Smooth muscle cell (in vitro differentiated cells): ENCODE data around the gene SLC6A3. TPM values are rescaled to one million over a fixed set of nuclear protein-coding genes. Genes with fewer than 3 reads are reported as not detected.
"Not testable (repeated sequence)": the region's sequence is repeated elsewhere in the genome, so short reads cannot be mapped to it uniquely, and the experiment has no call there.

Experiments
- DNase-seq: peaks from one replicate; lab custom pipeline; 2025; ENCODE audit not compliant: unreplicated experiment; lab: John Stamatoyannopoulos, UW
- H2AFZ ChIP-seq: fragments of 200-600 bp; sonication (generic); 2 replicates; pipeline ENCODE4 v1.6.0; 2016; ENCODE audit warnings: antibody characterized with exemption, low read depth, mild to moderate bottlenecking
- H3F3A ChIP-seq: fragments of 200-600 bp; sonication (generic); 2 replicates; pipeline ENCODE4 v1.6.0; 2017; ENCODE audit warnings: antibody characterized with exemption, low read depth
- H3K27ac ChIP-seq: fragments of 200-600 bp; sonication (generic); 2 replicates; pipeline ENCODE4 v1.5.1; 2016; ENCODE audit warnings: low read depth, mild to moderate bottlenecking
- H3K27me3 ChIP-seq: fragments of 200-600 bp; sonication (generic); 2 replicates; pipeline ENCODE4 v1.6.1; 2016; ENCODE audit warnings: low read depth, mild to moderate bottlenecking
- H3K36me3 ChIP-seq: fragments of 200-600 bp; sonication (generic); 2 replicates; pipeline ENCODE4 v1.5.1; 2016; ENCODE audit warnings: low read depth
- H3K4me1 ChIP-seq: fragments of 200-600 bp; sonication (generic); 2 replicates; pipeline ENCODE4 v1.5.1; 2016; ENCODE audit warnings: low read depth
- H3K4me2 ChIP-seq: fragments of 200-600 bp; sonication (generic); 2 replicates; pipeline ENCODE4 v1.6.0; 2016; ENCODE audit warnings: mild to moderate bottlenecking
- H3K4me3 ChIP-seq: fragments of 200-600 bp; sonication (generic); 2 replicates; pipeline ENCODE4 v1.5.1; 2016; ENCODE audit warnings: mild to moderate bottlenecking
- H3K79me2 ChIP-seq: fragments of 200-600 bp; sonication (generic); 2 replicates; pipeline ENCODE4 v1.6.0; 2016; ENCODE audit warnings: low read depth, mild to moderate bottlenecking
- H3K9ac ChIP-seq: fragments of 200-600 bp; sonication (generic); 2 replicates; pipeline ENCODE4 v1.6.0; 2016; ENCODE audit warnings: low read depth
- H3K9me3 ChIP-seq: fragments of 200-600 bp; sonication (generic); replicated peaks from 2 replicates; pipeline ENCODE4 v1.5.1; 2016; ENCODE audit warnings: low read depth
- H4K20me1 ChIP-seq: fragments of 200-600 bp; sonication (generic); 2 replicates; pipeline ENCODE4 v1.6.0; 2016; ENCODE audit warnings: low read depth
- CTCF ChIP-seq: fragments of 200-600 bp; sonication (generic); IDR thresholded peaks from 2 replicates; pipeline ENCODE4 v1.5.1; 2017; ENCODE audit warnings: borderline replicate concordance, mild to moderate bottlenecking, antibody characterized with exemption; ENCODE audit not compliant: insufficient read depth, poor library complexity, severe bottlenecking
- WGBS: methylation state at CpG from one replicate; pipeline ENCODE4 v1.1.7; 2016; ENCODE audit warnings: low lambda C conversion rate; 5-methylcytosine and 5-hydroxymethylcytosine counted together
- polyA plus RNA-seq: library from polyadenylated mRNA; unstranded; fragments of >200 nt; fragmentation: Nextera tagmentation; extraction: Ambion mirVana; gene quantifications from 2 replicates; pipeline ENCODE4 v1.2.1, GENCODE V29; 2016
- total RNA-seq: library from RNA; depleted of rRNA; stranded (reverse); fragments of >200 nt; gene quantifications from 2 replicates; pipeline ENCODE4 v1.2.3, GENCODE V29; 2014

SLC6A3 gene
- total and polyA plus RNA-seq, 2 experiments from 2014 or later: not detected

GRCh38 chr5:1363160-1363559, 82.1 kb downstream of the SLC6A3 start:
- no peak overlapping the region for H3K9ac ChIP-seq
- no peak overlapping the region for H3K27ac ChIP-seq
- H2AFZ ChIP-seq: no peak overlapping the region
- H3K36me3 ChIP-seq: no peaks in the 10 kb centered on the region
- H3K4me2 ChIP-seq: no peak overlapping the region
- no peaks in the 10 kb centered on the region for H3F3A ChIP-seq
- DNase-seq: no peak
- no peaks in the 10 kb centered on the region for H3K79me2 ChIP-seq
- no peak for TF ChIP-seq CTCF
- H3K4me1 ChIP-seq: no peaks in the 10 kb centered on the region
- no peaks in the 10 kb centered on the region for H4K20me1 ChIP-seq
- peaks cover 47% of the 10 kb centered on the region for H3K27me3 ChIP-seq
- H3K9me3 ChIP-seq: no peaks in the 10 kb centered on the region
- H3K4me3 ChIP-seq: no peak overlapping the region
- 69% methylated on average over 6 of the region's 6 CpGs for WGBS

DNA sequence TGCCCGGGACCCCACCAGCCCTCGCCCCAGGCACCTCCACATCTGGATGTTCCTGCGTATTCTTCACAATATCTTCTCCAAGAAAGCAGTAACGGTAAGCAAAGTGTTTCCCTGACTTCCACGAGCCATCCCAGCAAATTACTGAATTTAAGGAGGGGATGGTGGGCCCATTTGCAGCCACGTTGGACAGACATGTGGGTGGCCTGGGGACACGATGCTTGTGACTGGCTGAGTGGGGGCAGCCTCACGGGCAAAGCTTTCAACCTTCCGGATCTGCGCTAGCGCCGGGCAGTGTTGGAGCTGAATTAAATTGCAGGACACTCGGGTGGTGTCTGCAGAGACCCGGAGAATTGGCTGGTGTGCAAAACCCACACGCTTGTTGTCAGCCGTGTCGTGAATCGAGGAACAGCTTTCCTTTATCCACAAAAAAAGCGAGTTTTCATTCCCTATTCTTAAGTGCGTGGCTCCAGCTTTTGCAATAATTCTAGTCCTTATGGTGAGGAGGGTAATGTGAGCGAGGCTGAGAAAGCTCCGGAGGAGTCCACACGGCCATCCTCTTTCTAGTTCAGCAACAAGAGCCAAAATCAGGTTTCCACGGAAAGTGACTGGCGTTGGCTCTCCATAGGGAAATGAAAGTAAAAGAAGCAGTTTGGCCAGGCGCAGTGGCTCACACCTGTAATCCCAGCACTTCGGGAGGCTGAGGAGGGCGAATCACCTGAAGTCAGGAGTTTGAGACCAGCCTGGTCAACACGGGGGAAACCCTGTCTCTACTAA, 82.8 kb downstream of the SLC6A3 start:
- no peaks in the 10 kb centered on the region for H3K79me2 ChIP-seq
- no peaks in the 10 kb centered on the region for H3K4me1 ChIP-seq
- 87% methylated on average over 29 of the region's 29 CpGs for WGBS
- H3K4me3 ChIP-seq: no peak overlapping the region
- no peak for TF ChIP-seq CTCF
- H3K9me3 ChIP-seq: no peaks in the 10 kb centered on the region
- no peak overlapping the region for H3K4me2 ChIP-seq
- H3K27ac ChIP-seq: no peak overlapping the region
- H4K20me1 ChIP-seq: no peaks in the 10 kb centered on the region
- no peaks in the 10 kb centered on the region for H3F3A ChIP-seq
- no peak overlapping the region for H2AFZ ChIP-seq
- no peak overlapping the region for H3K9ac ChIP-seq
- DNase-seq: no peak
- no peaks in the 10 kb centered on the region for H3K36me3 ChIP-seq
- H3K27me3 ChIP-seq: peaks cover 43% of the 10 kb centered on the region

DNA sequence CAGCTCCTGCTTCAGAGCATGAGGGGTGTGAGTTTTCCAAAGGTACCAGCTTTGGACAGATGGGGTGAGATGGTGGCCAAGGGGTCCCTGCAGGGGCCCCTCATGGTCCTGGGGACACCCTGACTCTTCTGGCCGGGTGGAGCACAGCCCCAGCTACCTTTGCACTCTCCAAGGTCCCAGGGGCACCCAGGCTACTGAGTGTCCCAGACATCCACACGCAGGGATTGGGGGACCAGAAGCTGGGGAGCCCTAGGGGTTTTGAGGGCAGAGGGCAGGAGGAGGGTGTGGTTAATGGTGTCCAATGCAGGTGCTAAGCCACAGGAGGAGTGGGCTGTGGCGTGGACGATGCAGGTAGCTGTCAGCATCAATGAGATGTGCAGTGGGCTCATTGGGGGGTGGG, 84.4 kb downstream of the SLC6A3 start:
- no peak overlapping the region for H2AFZ ChIP-seq

DNA sequence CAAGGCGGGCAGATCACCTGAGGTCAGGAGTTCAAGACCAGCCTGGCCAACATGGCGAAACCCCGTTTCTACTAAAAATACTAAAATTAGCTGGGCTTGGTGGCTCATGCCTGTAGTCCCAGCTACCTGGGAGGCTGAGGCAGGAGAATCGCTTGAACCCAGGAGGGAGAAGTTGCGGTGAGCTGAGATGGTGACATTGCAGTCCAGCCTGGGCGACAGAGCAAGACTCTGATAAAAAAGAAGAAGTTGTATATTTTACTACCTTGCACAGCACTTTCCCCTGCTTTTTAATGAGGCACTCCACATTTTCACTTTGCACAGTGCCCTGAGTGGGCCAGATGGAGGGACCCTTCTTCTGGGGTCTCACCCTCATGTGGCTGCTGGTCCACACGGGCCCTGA, 84.9 kb downstream of the SLC6A3 start:
- H3K4me1 ChIP-seq, H3K9ac ChIP-seq, H3K9me3 ChIP-seq, H2AFZ ChIP-seq, H3K4me3 ChIP-seq, H3K36me3 ChIP-seq, H4K20me1 ChIP-seq, H3K4me2 ChIP-seq, DNase-seq, H3K79me2 ChIP-seq, H3F3A ChIP-seq, H3K27ac ChIP-seq: not testable (repeated sequence)
- 95% methylated on average over 7 of the region's 7 CpGs for WGBS
- peaks cover 30% of the 10 kb centered on the region for H3K27me3 ChIP-seq

More for the DNA sequence above, 84.4 kb downstream of the SLC6A3 start:
- TF ChIP-seq CTCF: no peak
- Histone ChIP-seq H3K4me1 (no peaks in the 10 kb centered on the region), H4K20me1 (no peaks in the 10 kb centered on the region), H3K9me3 (no peaks in the 10 kb centered on the region), H3K4me2 (no peak overlapping the region), H3K27me3 (peaks cover 31% of the 10 kb centered on the region), H3K27ac (no peak overlapping the region), H3K79me2 (no peaks in the 10 kb centered on the region), H3K4me3 (no peak overlapping the region), H3K36me3 (no peaks in the 10 kb centered on the region), H3K9ac (no peak overlapping the region), H3F3A (no peaks in the 10 kb centered on the region)
- DNase-seq: no peak
- 90% methylated on average over 4 of the region's 4 CpGs for WGBS
